DLD1 (cell line): Measurements from ENCODE around the gene RIPOR2.
"Not testable (repeated sequence)": the region's sequence is repeated elsewhere in the genome, so short reads cannot be mapped to it uniquely, and the experiment has no call there.

Source experiments
- in situ Hi-C: cut with HindIII; loops from 2 replicates; pipeline ENCODE4 v1.10.0; 2017; ENCODE audit warnings: low sequenced_read_pairs

The RIPOR2 gene

GRCh38 chr6:24926647-24927046, 9.1 kb downstream of the RIPOR2 start:
- in situ Hi-C loops = not testable (repeated sequence)

GRCh38 chr6:24926192-24926591, 9.6 kb downstream of the RIPOR2 start:
- in situ Hi-C loops = no loop called here

- in situ Hi-C loops = no loop called here
Observed at GRCh38 chr6:24925661-24926060, 10.1 kb downstream of the RIPOR2 start.

GRCh38 chr6:24924580-24925356, 11.0 kb downstream of the RIPOR2 start:
- in situ Hi-C loops = no loop called here

- in situ Hi-C loops = no loop called here
Observed at GRCh38 chr6:24923885-24924401, 11.8 kb downstream of the RIPOR2 start.

GRCh38 chr6:24922814-24923213, 12.9 kb downstream of the RIPOR2 start:
- in situ Hi-C loops = no loop called here

GRCh38 chr6:24922170-24922569, 13.6 kb downstream of the RIPOR2 start:
- in situ Hi-C loops = no loop called here

GRCh38 chr6:24920136-24920535, 15.6 kb downstream of the RIPOR2 start:
- in situ Hi-C loops = no loop called here

GRCh38 chr6:24919056-24919892, 16.5 kb downstream of the RIPOR2 start:
- in situ Hi-C loops = no loop called here

- in situ Hi-C loops = no loop called here
Observed at GRCh38 chr6:24918641-24919055, 17.1 kb downstream of the RIPOR2 start.

- in situ Hi-C loops = no loop called here
Observed at GRCh38 chr6:24916496-24916895, 19.3 kb downstream of the RIPOR2 start.

- in situ Hi-C loops = no loop called here
Observed at GRCh38 chr6:24915641-24916040, 20.1 kb downstream of the RIPOR2 start.

GRCh38 chr6:24914082-24914481, 21.7 kb downstream of the RIPOR2 start:
- in situ Hi-C loops = not testable (repeated sequence)

- in situ Hi-C loops = no loop called here
Observed at GRCh38 chr6:24911796-24912382, 23.9 kb downstream of the RIPOR2 start.

GRCh38 chr6:24910961-24911725, 24.6 kb downstream of the RIPOR2 start:
- in situ Hi-C loops = no loop called here

- in situ Hi-C loops = no loop called here
Observed at GRCh38 chr6:24910331-24910960, 25.3 kb downstream of the RIPOR2 start.

- in situ Hi-C loops = no loop called here
Observed at GRCh38 chr6:24909241-24910216, 26.2 kb downstream of the RIPOR2 start.

GRCh38 chr6:24908650-24909035, 27.1 kb downstream of the RIPOR2 start:
- in situ Hi-C loops = no loop called here
